Prostate gland (tissue), 2 donors: Measurements from ENCODE around the gene MGRN1. TPM values are rescaled to one million over a fixed set of nuclear protein-coding genes. Genes with fewer than 3 reads are reported as not detected.

Source experiments
- DNase-seq: peaks from one replicate; pipeline ENCODE4 v3.0.0-alpha.2; 2019; ENCODE audit warnings: low spot score
- H3K27ac ChIP-seq, 2 donors: fragments of 200-600 bp; sonication (generic); 2 replicates each; pipeline ENCODE4 v1.5.1; 2017 to 2019
- H3K27me3 ChIP-seq: fragments of 200-600 bp; sonication (generic); replicated peaks from 2 replicates; pipeline ENCODE4 v1.5.1; 2019; ENCODE audit not compliant: insufficient read depth
- H3K36me3 ChIP-seq, 2 donors: fragments of 200-600 bp; sonication (generic); 1 replicate in 1 of 2; 2 replicates in 1 of 2; pipeline versions ENCODE4 v1.5.1 to v1.8.1; 2017 to 2019
- H3K4me1 ChIP-seq: fragments of 200-600 bp; sonication (generic); replicated peaks from 2 replicates; pipeline ENCODE4 v1.5.1; 2019
- H3K4me3 ChIP-seq, 2 donors: fragments of 200-600 bp; sonication (generic); 2 replicates each; pipeline ENCODE4 v1.5.1; 2017 to 2019
- H3K9me3 ChIP-seq: fragments of 200-600 bp; sonication (generic); 2 replicates; pipeline ENCODE4 v1.5.1; 2017
- CTCF ChIP-seq, 4 experiments: fragments of 200-600 bp in 2 of 4; fragments of 450-650 bp in 2 of 4; sonication (generic) in 2 of 4; IDR thresholded peaks; 1 replicate in 3 of 4; 2 replicates in 1 of 4; pipeline ENCODE4 v1.5.1; 2016 to 2019; ENCODE audit warnings: antibody characterized with exemption in 4 of 4, mild to moderate bottlenecking in 2 of 4, moderate library complexity in 2 of 4
- POLR2A ChIP-seq: fragments of 450-650 bp; IDR thresholded peaks from one replicate; pipeline ENCODE4 v1.6.1; 2016; ENCODE audit warnings: antibody characterized with exemption, mild to moderate bottlenecking
- POLR2AphosphoS5 ChIP-seq: sonication (generic); formaldehyde crosslinking; IDR thresholded peaks from one replicate; pipeline ENCODE4 v1.6.1; 2017; ENCODE audit warnings: antibody characterized with exemption
- WGBS: methylation state at CpG from one replicate; pipeline ENCODE4 v1.1.5; 2018; 5-methylcytosine and 5-hydroxymethylcytosine counted together
- intact Hi-C: fragments of 100-400 bp; cut with DNase I; formaldehyde crosslinking; loops from one replicate; pipeline ENCODE4 v1.14.2; 2022
- total RNA-seq, 2 donors: library from RNA; depleted of rRNA; stranded (reverse); fragments of >200 nt; gene quantifications; one replicate each; pipeline ENCODE4 v1.1.0, GENCODE V29; 2016

The MGRN1 gene
- total RNA-seq, 2 donors from 2014 or later: 59.6 to 101 TPM

- Histone ChIP-seq H3K27ac (no peak overlapping the region), H3K9me3 (no peaks in the 10 kb centered on the region), H3K4me1 (no peaks in the 10 kb centered on the region), H3K27me3 (no peaks in the 10 kb centered on the region), H3K36me3 (no peaks in the 10 kb centered on the region), H3K4me3 (no peak overlapping the region)
- TF ChIP-seq POLR2AphosphoS5 (no peak), CTCF (IDR thresholded peaks at IDR 0.05) (no peak), POLR2A (no peak)
- WGBS: 89% methylated on average over 13 of the region's 13 CpGs
- intact Hi-C loops: no loop called here
- DNase-seq: no peak
Measured at GRCh38 chr16:4636196-4636595, 11.6 kb downstream of the MGRN1 start.

- intact Hi-C loops: no loop called here
- Histone ChIP-seq H3K9me3 (no peaks in the 10 kb centered on the region), H3K27me3 (no peaks in the 10 kb centered on the region), H3K27ac (peak overlapping the region in 1 of 2 donors; percentile 12), H3K4me1 (no peaks in the 10 kb centered on the region), H3K4me3 (no peak overlapping the region), H3K36me3 (no peaks in the 10 kb centered on the region)
- no peak for TF ChIP-seq POLR2AphosphoS5
- no peak for TF ChIP-seq CTCF (IDR thresholded peaks at IDR 0.05)
- TF ChIP-seq POLR2A: no peak
- no peak for DNase-seq
- WGBS: 30% methylated on average over 21 of the region's 21 CpGs
Measured at GRCh38 chr16:4637501-4638166, 13.0 kb downstream of the MGRN1 start.

GRCh38 chr16:4639899-4640509 lies 15.4 kb downstream of the MGRN1 start:
- TF ChIP-seq POLR2A (no peak), POLR2AphosphoS5 (no peak), CTCF (IDR thresholded peaks at IDR 0.05) (no peak)
- no peak overlapping the region for H3K4me3 ChIP-seq
- H3K36me3 ChIP-seq: no peaks in the 10 kb centered on the region
- intact Hi-C loops: no loop called here
- H3K4me1 ChIP-seq: no peaks in the 10 kb centered on the region
- DNase-seq: no peak
- H3K27ac ChIP-seq: no peak overlapping the region
- WGBS: 78% methylated on average over 27 of the region's 27 CpGs
- H3K9me3 ChIP-seq: no peaks in the 10 kb centered on the region
- no peaks in the 10 kb centered on the region for H3K27me3 ChIP-seq

GRCh38 chr16:4640572-4641305 lies 16.1 kb downstream of the MGRN1 start:
- Histone ChIP-seq H3K27ac (no peak overlapping the region), H3K27me3 (no peaks in the 10 kb centered on the region), H3K36me3 (no peaks in the 10 kb centered on the region), H3K4me1 (no peaks in the 10 kb centered on the region), H3K9me3 (no peaks in the 10 kb centered on the region), H3K4me3 (no peak overlapping the region)
- DNase-seq: no peak
- 75% methylated on average over 19 of the region's 19 CpGs for WGBS
- intact Hi-C loops: no loop called here
- TF ChIP-seq CTCF (IDR thresholded peaks at IDR 0.05): no peak
- TF ChIP-seq POLR2AphosphoS5: no peak
- no peak for TF ChIP-seq POLR2A
